NCI-H82 (cell line): ENCODE measurements around the gene ZKSCAN3.
"Not testable (repeated sequence)": the region's sequence is repeated elsewhere in the genome, so short reads cannot be mapped to it uniquely, and the experiment has no call there.

Experiments used
- DNase-seq: peaks from one replicate; lab custom pipeline; 2025; lab: John Stamatoyannopoulos, UW

ZKSCAN3 gene

DNA sequence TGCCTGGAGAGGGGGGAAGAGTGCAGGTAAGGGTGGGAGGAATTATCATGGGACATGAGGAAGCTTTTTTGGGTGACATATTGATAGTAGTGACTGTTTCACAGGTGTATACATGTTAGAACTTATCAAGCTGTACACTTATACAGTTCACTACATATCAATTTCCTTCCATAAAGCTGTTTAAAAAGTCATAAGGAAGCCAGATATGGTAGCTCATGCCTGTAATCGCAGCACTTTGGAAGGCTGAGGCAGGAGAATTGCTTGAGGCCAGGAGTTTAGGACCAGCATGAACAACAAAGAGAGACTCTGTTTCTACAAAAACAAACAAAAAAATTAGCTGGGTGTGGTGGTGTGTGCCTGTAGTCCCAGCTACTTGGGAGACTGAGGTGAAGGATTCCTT is 28.1 kb downstream of the ZKSCAN3 start:
- no peak for DNase-seq

DNA sequence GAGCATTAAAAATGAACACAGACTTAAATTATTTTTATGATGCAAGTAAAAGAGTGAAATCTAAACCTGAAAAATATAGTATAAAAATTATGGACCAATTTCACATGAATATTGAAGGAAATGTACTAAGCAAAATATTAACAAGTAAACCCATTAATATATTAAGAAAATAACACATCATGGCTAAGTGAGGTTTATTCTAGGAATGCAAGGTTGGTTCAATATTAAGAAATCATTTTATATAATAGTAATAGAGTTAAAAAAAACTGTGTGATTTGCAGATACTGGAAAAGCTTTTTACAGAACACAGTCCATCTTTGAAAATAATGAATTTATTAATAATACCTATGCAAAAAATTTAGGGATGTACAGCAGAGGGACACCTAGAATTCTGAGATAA is 28.9 kb downstream of the ZKSCAN3 start:
- no peak for DNase-seq

DNA sequence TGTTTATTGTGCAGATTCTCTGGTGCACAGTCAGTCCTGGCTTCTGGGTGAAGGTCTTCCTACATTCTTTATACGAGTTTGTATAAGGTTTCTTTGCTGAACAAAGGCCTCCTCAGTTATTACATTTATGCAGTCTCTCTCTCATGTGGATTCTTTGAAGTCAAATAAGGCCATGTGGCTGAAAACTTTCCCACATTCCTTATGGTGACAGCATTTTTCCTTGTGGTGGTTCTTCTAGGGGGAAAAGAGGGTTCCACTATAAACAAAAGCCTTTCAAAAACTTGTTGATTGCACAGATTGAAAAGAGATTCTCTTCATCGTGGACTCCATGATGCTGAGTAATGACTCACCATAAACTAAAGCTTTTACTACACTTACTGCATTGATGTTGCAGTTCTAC is 30.6 kb downstream of the ZKSCAN3 start:
- no peak for DNase-seq

DNA sequence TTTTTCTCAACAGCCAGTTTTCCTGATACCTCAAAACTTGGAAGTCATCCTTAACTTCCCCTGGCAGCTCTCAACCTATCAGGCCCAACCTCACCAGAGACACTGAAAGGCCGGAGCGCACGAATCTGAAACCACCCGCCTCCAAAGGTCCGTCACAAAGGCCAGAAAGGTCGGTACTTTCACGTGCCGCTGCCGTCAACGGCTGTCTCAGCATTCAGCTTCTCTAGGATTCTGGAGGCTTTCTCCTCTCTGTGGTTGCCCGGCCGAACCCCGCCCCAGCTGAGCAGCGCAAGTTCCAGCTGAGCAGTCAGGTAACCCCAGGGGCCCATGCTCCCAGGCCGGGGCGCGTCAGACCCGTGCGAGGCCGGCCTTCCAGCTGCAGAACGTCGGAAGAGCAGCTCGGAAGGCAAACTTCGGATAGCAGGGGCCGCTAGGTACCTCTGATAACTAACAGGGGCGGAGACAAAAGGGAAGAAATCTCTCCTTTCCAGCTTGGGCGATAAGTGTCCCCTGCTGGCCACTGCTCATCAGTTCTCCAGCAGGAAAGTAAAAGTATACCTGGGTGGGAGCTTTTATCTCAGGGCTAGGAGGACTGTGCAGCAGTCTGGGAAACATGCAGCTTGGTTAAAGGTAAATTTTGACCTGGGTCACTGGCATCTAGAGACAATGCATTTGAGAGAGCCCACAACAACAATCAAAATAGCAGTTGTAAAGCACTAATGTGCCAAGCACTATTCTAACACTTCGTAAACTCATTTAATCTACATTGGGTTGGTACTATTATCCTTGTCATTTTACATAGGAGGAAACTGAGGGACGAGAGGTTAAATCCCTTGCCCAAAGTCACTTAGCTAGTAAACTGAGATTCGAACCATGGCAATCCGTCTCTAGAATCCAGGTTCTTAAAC is 33.7 kb downstream of the ZKSCAN3 start:
- DNase-seq, result no peak

DNA sequence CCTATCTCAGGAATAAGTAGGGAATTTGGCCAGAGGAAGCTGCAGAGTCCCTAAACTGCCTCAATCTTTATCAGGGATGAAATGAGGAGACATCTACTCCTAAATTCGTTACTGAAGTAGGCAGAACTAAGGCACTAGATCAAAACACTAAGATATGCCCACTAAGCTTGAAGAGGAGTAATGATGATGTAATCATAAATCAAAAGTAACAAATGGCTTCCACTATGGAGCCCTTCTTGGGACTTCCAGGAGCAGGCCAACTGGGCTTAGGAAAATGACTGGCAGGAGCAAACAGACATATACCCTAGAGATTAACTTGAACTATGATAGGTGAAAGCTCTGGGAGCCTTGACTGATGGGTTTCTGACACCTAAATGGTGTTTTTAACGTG is 34.4 kb downstream of the ZKSCAN3 start:
- no peak for DNase-seq

DNA sequence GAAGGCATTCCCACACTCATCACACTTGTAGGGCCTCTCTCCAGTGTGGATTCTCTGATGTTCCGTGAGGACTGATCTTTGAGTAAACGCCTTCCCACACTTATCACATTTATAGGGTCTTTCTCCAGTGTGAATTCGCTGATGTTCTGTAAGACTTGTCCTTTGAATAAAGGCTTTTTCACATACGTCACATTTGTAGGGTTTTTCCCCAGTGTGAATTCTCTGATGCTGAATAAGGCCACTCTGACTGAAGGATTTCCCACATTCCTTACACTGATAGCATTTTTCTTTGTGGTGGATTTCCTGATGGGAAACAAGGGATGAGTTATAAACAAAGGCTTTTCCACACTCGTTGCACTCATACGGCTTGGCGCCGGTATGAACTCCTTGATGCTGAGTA is 40.9 kb downstream of the ZKSCAN3 start:
- DNase-seq, result no peak

DNA sequence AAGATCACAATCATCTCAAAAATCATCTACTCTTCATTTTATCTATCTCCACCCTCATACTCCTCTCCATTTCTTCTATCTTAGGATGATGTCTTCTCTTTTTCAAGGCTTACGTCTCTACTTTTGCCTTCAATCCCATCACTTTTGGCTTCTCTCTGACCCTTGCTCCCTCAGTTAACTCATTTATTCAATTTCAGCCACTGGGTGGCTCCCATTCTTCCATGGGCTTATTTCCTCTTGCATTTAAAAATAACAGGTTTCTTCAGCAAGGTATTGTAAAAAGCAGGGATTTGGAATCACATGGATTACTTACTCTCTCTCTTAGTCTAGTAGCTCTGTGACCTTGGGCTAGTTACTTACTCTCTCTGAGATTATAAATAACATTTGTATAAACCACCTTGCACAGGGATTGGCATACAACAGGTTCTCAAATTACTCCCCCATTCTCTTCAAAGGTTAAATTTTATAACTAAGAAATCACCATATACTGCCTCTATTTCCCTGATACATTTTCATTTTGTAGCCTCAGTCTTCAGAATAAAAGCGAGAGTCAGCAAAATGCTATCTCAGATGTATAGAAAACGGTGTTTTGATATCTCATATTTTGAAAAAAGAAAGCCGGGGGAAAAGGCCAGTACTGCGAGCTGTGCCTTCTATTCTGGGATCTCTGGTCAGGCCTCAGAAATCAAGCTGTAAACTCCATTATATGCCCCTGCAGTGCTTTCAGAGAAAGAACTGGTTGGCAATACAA is 44.3 kb downstream of the ZKSCAN3 start:
- DNase-seq, result no peak

DNA sequence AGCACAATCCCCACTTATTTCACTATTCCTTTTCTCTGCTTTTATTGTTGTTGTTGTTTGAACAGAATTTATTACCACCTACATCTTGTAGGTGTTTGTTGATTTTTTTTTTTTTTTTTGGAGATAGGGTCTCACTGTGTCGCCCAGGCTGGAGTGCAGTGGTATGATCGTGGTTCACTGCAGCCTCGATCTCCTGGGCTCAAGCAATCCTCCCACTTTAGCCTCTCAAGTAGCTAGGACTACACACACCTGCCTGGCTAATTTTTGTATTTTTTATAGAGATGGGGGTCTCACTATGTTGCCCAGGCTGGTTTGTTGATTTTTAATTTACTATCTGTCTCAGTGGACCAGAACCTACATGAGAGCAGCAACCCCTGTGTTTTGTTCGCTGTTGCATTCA is 46.2 kb downstream of the ZKSCAN3 start:
- DNase-seq, result no peak

DNA sequence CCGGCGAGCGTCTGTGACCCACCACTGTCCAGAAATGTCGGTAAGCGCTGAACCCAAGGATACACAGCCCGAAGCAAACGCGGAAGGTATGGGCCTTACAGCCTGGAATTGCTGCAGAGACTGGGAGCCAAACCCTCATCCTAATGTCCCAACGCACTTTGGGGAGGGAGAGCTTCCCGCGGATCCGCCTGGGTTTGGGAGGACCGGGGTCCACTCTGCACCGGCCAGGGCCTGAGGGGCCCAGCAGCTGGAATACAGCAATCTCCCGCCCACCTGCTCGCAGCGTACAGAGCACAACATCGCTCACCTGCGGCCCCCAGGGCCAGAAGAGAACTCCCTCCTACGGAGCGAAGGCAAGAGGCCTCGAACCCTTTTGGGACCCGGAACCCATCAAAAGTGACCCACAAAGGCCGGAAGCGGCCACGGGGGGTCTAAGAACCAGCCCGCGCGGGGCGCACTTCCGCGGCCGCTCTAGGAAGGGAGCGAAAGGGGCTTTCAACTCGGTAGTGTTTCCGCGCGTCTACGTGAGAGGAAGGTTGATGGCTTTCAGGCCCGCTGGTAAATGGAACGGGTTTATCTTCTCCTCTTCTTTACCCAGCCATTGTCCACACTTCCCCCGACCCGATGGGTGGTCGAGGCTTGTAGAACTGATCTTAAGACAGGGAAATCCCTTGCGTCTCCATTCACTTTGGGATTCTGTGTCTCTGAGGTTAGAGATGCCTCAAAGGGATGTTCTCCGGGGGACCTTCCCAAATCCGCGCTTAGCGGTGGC is 49.8 kb downstream of the ZKSCAN3 start, which contains the start of gene ZSCAN12:
Gene ZSCAN12 (minus strand): TSS at position 398 of the 772 bp plus-strand sequence. CDS start 1,342 bp downstream, outside the sequence.
- peak; percentile 98 for DNase-seq

DNA sequence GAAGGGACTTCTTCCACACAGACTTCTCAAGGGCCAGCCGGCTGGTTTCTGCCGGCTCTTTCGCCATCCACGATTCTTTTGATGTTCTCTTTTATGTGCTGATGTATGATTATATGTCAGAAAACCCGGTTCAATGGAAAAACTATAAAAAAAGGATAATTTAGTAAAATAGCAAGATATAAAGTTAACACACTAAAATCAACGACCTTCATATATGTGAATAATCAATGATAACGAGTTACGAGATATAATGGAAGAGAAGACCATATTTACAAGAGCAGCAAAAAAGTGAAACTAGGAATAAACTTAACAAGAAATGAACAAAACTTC is 50.3 kb downstream of the ZKSCAN3 start:
- no peak for DNase-seq

DNA sequence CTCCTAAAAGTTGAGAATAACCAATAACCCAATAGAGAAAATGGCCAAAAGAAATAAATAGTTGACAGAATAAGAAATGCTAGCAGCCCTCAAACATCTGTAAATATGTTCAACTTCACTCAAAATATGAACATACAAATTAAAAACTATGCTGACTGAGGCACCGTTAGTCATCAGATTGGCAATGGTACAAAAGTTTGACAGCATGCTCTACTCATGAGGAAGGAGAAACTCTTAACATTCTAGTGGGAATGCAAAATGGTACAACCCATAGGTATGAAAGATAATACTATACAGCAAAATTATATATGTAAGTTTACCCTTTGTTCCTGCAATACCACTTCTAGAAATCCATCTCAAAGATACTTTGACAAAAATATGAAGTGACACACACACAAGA is 51.4 kb downstream of the ZKSCAN3 start:
- no peak for DNase-seq

DNA sequence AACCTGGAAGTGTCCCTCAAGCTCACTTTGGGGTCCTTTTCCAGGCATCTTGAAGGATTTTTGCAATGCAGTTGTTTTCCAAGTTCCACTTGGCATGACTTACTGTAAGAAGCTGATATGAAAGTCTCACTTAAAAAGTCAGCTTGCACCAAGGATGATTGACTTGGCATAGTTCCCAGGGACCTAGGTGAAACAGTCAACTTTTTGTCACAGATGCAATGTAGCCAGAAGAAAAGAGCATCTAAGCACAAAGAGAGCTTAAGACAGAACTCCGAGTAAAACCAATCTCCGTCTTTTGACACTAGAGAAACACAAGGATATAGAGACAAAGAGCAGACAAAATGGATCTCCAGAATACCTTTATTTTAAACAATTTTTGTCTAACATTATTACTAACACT is 52.5 kb downstream of the ZKSCAN3 start:
- no peak for DNase-seq

DNA sequence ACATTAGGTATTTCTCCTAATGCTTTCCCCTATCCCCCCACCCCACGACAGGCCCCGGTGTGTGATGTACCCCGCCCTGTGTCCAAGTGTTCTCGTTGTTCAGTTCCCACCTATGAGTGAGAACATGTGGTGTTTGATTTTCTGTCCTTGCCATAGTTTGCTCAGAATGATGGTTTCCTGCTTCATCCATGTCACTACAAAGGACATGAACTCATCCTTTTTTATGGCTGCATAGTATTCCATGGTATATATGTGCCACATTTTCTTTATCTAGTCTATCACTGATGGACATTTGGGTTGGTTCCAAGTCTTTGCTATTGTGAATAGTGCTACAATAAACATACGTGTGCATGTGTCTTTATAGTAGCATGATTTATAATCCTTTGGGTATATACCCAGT is 54.2 kb downstream of the ZKSCAN3 start:
- not testable (repeated sequence) for DNase-seq

DNA sequence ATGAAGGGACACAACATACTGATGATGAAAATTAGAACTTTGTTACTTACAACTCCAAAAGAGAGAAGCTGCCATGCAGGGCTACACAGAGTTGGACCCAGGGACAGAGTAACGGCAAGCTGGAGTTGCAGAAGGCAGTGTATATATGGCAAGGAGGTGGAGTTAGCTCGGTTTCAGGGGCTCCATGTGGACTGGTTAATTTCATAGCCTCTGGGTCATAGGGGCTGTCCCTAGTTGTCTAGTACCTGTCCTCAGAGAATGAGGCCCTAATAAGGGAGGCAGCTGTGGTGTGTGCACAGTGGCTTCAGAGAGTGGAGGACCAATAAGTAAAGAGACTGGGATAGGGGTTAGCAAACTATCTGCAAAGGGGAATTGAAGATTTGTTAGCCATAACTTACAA is 57.7 kb downstream of the ZKSCAN3 start:
- no peak for DNase-seq

DNA sequence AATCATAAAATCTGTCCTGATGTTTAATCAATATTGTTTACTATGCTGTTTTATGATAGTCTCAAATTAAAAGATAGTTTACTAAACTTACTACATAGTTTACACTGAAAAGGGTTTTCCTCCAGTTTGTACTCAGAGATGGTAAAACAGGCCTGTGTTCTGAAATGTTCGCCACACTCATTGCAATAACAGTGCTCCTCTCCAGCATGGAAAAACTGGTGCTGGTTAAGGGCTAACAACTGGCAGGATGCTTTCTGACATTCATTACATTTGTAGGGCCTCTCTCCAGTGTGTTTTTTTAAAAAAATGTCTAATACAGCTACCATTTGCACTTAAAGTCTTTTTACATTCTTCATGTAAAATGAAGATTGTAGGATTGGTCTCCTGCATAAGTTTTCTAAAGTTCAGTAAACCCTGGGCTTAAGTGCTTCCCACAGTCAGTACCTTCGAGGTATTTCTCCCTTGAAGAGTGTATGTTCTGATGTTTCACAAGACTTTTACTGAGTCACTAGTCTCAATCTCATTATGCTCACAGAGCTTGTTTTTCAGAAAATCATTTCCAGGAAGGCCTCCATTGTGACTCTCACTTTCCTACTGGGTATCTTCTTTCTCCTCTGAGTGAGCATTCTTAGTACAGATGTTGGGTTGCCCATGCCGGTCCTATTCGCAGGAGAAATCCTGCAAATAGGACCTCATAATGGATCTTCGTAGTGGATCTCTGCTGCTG is 58.5 kb downstream of the ZKSCAN3 start:
- DNase-seq, result no peak

DNA sequence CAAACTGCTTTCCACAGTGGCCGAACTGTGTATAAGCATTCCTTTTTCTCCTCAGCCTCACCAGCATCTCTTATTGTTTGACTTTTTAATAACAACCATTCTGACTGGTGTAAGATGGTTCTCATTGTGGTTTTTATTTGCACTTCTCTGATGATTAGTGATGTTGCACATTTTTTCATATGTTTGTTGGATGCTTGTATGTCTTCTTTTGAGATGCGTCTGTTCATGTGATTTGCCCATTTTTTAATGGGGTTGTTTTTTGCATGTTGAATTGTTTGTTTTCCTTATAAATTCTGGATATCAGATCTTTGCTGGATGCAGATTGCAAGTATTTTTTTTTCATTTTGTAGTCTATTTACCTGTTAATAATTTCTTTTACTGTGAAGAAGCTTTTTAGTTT is 61.0 kb downstream of the ZKSCAN3 start:
- DNase-seq, result no peak

DNA sequence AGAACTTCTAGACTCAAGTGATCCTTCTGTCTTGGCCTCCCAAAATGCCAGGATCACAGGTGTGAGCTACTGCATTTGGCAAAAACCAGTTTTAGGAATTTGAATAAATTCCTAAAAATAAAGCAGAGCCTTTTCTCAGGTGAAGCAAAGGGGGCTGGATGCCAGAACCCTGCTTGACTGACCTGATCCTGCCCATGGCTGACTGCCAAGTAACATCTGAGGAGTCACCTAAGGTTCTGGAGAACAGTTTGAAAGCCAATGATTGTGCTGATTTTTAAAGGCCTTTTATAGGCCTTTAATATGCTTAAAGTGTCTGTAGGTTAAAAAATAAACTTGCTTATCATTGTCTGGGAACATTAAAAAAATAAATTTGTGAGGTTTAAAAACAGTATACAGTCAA is 63.9 kb downstream of the ZKSCAN3 start:
- no peak for DNase-seq
